Measurements from ENCODE around the gene LCN12. TPM values are rescaled to one million over a fixed set of nuclear protein-coding genes. Genes with fewer than 3 reads are reported as not detected.
A peak's percentile ranks its signal among the peaks of the same experiment; 100 is the strongest.

Gene LCN12
- total RNA-seq, 4 donors from 2014 or later, result not detected

- Histone ChIP-seq H3K27me3 (peaks cover 0 to 3% (median 0%) of the 10 kb centered on the region in 4 donors), H3K4me1 (peaks cover 32 to 44% (median 34%) of the 10 kb centered on the region in 4 donors), H3K9me3 (no peaks in the 10 kb centered on the region), H3K36me3 (peaks cover 30 to 46% (median 44%) of the 10 kb centered on the region in 4 donors), H3K4me3 (peak overlapping the region; percentile 69 to 99 (median 94)), H3K27ac (replicated peaks in 1 of 4) (peak overlapping the region; percentile 82 to 95 (median 94))
- no peak for DNase-seq (ENCODE audit: extremely low spot score)
- intact Hi-C loops (cut with DNase I), result no loop called here
- TF ChIP-seq EP300 (IDR thresholded peaks at IDR 0.05) (no peak), CTCF (IDR thresholded peaks at IDR 0.05) (no peak), POLR2A (IDR thresholded peaks at IDR 0.05; ENCODE audit: low read depth) (no peak), POLR2AphosphoS5 (IDR thresholded peaks at IDR 0.05) (no peak)
- WGBS, result 76% methylated on average over 10 of the region's 61 CpGs
These were observed 8.5 kb upstream of the LCN12 start for GRCh38 chr9:136943291-136944211.

DNA sequence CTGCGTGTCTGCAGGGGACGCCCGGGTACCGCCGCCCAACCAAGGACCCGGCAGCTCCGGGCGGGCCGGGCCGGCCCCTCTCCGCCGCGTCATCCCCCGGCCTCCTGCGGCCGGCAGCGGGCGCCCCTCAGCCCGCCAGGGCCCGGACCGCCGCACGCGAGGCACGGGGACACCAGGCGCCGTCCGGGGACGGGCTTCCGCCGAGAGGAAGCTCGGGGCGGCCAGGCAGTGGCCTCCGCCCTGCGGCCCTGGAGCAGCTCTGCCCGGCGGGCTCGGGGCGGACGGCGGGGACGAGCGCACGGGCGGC lies 7.9 kb upstream of the LCN12 start:
- peaks cover 0 to 3% (median 0%) of the 10 kb centered on the region in 4 donors for H3K27me3 ChIP-seq
- DNase-seq (ENCODE audit: extremely low spot score), result no peak
- peak overlapping the region; percentile 82 to 95 (median 94) for H3K27ac ChIP-seq (replicated peaks in 1 of 4)
- H3K9me3 ChIP-seq, result no peaks in the 10 kb centered on the region
- peaks cover 30 to 41% (median 41%) of the 10 kb centered on the region in 4 donors for H3K36me3 ChIP-seq
- WGBS, result no CpG with 5 or more reads among the region's 45 CpGs
- H3K4me3 ChIP-seq, result peak overlapping the region; percentile 69 to 99 (median 94)
- H3K4me1 ChIP-seq, result peaks cover 35 to 49% (median 38%) of the 10 kb centered on the region in 4 donors
- no peak for TF ChIP-seq POLR2AphosphoS5 (IDR thresholded peaks at IDR 0.05)
- TF ChIP-seq EP300 (IDR thresholded peaks at IDR 0.05), result no peak
- TF ChIP-seq CTCF (IDR thresholded peaks at IDR 0.05), result no peak
- TF ChIP-seq POLR2A (IDR thresholded peaks at IDR 0.05; ENCODE audit: low read depth), result no peak
- intact Hi-C loops (cut with DNase I), result no loop called here

DNA sequence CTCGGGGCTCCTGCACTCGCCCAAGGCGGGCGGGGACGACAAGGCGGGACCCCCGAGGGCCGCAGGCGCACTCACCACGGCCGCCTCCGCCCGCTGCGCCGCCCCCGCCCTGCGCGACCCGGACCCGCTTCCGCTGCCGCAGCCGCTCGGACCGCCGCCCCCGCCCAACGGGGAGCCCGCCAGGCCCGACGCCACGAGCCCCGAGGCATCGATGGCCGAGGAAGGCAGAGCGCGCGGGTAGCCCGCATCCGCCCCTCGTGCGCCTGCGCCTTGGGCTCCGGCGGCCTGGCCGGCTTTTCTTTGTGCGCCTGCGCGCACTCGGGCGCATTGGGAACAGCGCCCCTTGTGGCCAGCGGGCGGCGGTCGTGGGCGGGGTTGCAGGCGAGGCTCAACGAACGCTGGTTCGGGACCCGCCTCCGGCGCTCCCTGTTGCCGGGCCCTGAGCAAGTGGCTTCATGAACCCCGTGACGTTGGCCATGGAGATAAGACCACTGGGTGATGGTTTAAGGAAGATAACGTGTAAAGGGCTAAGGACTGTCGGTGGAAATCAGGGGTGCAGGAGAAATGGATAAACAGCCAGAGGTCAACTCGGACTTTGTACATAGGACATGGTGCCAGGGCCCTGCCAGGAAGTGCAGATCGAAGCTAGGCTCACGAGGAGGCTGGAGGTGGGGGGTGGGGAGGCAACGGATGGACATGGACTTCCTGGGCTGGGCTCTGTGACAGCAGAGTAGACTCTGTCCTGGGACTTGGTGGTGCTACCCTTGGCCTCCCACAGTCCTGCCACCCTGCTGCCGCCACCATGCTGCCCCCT lies 7.3 kb upstream of the LCN12 start, which contains the start of the genes C8G and FBXW5:
C8G (plus strand) TSS at position 725 of the 814 bp plus-strand sequence; CDS start at position 803, 78 bp downstream.
FBXW5 (minus strand) TSS at position 220 of the 814 bp plus-strand sequence. CDS start 655 bp downstream, outside the sequence.
- Histone ChIP-seq H3K4me3 (peak within 1 kb of the TSS; percentile 69 to 99 (median 94)), H3K27me3 (peaks cover 0 to 3% (median 0%) of the 10 kb centered on the region in 4 donors), H3K9me3 (no peaks in the 10 kb centered on the region), H3K27ac (replicated peaks in 1 of 4) (peak within 1 kb of the TSS; percentile 82 to 95 (median 94)), H3K4me1 (peaks cover 39 to 54% (median 42%) of the 10 kb centered on the region in 4 donors), H3K36me3 (peaks cover 30 to 36% (median 35%) of the 10 kb centered on the region in 4 donors)
- DNase-seq (ENCODE audit: extremely low spot score), result peak; percentile 96
- intact Hi-C loops (cut with DNase I), result loop anchor here (5.0 kb wide), 2 partner anchors 48 to 93 kb away; partner anchors contain the start of gene PAXX
- no peak for TF ChIP-seq POLR2A (IDR thresholded peaks at IDR 0.05; ENCODE audit: low read depth)
- TF ChIP-seq EP300 (IDR thresholded peaks at IDR 0.05), result no peak
- TF ChIP-seq CTCF (IDR thresholded peaks at IDR 0.05), result peak in 2 of 3 experiments; percentile 99
- TF ChIP-seq POLR2AphosphoS5 (IDR thresholded peaks at IDR 0.05), result peak; percentile 61 to 93
- 14% methylated on average over 17 of the region's 74 CpGs for WGBS

DNA sequence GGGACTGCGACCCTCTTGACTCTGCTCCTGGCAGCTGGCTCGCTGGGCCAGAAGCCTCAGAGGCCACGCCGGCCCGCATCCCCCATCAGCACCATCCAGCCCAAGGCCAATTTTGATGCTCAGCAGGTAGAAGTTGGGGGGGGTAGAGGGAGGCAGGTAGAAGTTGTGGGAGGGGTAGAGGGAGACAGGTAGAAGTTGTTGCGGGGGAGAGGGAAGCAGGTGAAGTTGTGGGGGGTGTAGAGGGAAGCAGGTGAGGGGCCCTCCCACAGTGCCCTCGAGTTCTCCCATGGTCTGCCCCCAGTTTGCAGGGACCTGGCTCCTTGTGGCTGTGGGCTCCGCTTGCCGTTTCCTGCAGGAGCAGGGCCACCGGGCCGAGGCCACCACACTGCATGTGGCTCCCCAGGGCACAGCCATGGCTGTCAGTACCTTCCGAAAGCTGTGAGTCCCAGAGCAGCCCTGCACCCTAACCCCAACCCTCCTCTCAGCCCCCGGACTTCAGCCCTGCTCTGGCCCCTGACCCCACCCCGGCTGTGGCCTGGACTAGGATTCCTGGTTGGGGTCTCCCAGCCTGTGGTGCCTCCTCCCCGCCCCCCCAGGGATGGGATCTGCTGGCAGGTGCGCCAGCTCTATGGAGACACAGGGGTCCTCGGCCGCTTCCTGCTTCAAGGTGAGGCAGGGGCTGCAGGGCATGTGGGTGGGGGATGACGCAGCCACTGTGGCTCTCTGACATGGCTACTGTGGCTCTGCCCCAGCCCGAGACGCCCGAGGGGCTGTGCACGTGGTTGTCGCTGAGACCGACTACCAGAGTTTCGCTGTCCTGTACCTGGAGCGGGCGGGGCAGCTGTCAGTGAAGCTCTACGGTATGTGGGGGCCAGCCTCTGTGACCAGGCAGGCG lies 6.5 kb upstream of the LCN12 start:
- no peaks in the 10 kb centered on the region for H3K9me3 ChIP-seq
- H3K4me1 ChIP-seq, result peaks cover 43 to 61% (median 49%) of the 10 kb centered on the region in 4 donors
- WGBS, result 93% methylated on average over 20 of the region's 30 CpGs
- intact Hi-C loops (cut with DNase I), result loop anchor here (5.0 kb wide), 2 partner anchors 47 to 92 kb away; partner anchors contain the start of gene PAXX
- H3K27me3 ChIP-seq, result peaks cover 0 to 3% (median 0%) of the 10 kb centered on the region in 4 donors
- H3K4me3 ChIP-seq, result no peak overlapping the region
- H3K36me3 ChIP-seq, result peaks cover 26 to 27% (median 27%) of the 10 kb centered on the region in 4 donors
- DNase-seq (ENCODE audit: extremely low spot score), result no peak
- TF ChIP-seq POLR2AphosphoS5 (IDR thresholded peaks at IDR 0.05) (no peak), CTCF (IDR thresholded peaks at IDR 0.05) (no peak), POLR2A (IDR thresholded peaks at IDR 0.05; ENCODE audit: low read depth) (no peak), EP300 (IDR thresholded peaks at IDR 0.05) (no peak)
- H3K27ac ChIP-seq (replicated peaks in 1 of 4), result no peak overlapping the region
